Measurements from ENCODE around the gene DLG4.

DNA sequence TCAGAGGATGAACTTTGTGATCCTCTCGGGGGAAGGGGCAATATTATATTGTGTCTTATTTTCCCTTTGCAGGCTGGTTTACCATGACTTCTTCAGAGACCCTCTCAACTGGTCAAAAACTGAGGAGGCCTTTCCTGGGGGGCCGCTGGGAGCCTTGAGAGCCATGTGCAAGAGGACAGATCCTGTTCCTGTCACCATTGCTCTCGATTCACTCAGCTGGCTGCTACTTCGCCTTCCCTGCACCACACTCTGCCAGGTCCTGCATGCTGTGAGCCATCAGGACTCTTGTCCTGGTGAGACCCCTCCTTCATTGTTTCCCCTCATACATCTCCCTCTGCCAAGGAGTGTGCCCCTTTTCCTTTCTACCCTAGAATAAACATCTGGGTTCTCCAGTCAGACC is 34.9 kb upstream of the DLG4 start:
- TF ChIP-seq, protein P1, sequence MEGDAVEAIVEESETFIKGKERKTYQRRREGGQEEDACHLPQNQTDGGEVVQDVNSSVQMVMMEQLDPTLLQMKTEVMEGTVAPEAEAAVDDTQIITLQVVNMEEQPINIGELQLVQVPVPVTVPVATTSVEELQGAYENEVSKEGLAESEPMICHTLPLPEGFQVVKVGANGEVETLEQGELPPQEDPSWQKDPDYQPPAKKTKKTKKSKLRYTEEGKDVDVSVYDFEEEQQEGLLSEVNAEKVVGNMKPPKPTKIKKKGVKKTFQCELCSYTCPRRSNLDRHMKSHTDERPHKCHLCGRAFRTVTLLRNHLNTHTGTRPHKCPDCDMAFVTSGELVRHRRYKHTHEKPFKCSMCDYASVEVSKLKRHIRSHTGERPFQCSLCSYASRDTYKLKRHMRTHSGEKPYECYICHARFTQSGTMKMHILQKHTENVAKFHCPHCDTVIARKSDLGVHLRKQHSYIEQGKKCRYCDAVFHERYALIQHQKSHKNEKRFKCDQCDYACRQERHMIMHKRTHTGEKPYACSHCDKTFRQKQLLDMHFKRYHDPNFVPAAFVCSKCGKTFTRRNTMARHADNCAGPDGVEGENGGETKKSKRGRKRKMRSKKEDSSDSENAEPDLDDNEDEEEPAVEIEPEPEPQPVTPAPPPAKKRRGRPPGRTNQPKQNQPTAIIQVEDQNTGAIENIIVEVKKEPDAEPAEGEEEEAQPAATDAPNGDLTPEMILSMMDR (conservative IDR thresholded peaks at IDR 0.05; ENCODE audit: low read length), result no peak
- no peak for TF ChIP-seq EZH2phosphoT487 (IDR thresholded peaks at IDR 0.05; ENCODE audit: borderline replicate concordance, low read depth, low read length)
